Measurements from ENCODE around the gene MOK. TPM values are rescaled to one million over a fixed set of nuclear protein-coding genes. Genes with fewer than 3 reads are reported as not detected.

Gene MOK
- total RNA-seq, 4 donors from 2014 or later = 1.3 to 2.8 (median 2.3) TPM

- H3K9me3 ChIP-seq = no peaks in the 10 kb centered on the region
- no peaks in the 10 kb centered on the region for H3K27me3 ChIP-seq
- no peak for DNase-seq
- H3K4me3 ChIP-seq = no peak overlapping the region
- H3K4me1 ChIP-seq = peaks cover 26 to 32% of the 10 kb centered on the region in 2 donors
- H3K27ac ChIP-seq = peak overlapping the region; percentile 2 to 51 (median 26)
- no peaks in the 10 kb centered on the region for H3K36me3 ChIP-seq
- in situ Hi-C loops (cut with MboI; ENCODE audit: low sequenced_read_pairs in 4 of 4) = no loop called here
- ATAC-seq = peak in 1 of 2 donors; percentile 9
- intact Hi-C loops (cut with DNase I; ENCODE audit: low total_unique reads) = no loop called here
- TF ChIP-seq POLR2A (IDR thresholded peaks at IDR 0.05) = no peak
- TF ChIP-seq CTCF (IDR thresholded peaks at IDR 0.05 in 4 of 5, conservative IDR thresholded peaks at IDR 0.05 in 1 of 5) = no peak
Measured at GRCh38 chr14:102215576-102216250, 89.3 kb downstream of the MOK start.

- peaks cover 26 to 32% of the 10 kb centered on the region in 2 donors for H3K4me1 ChIP-seq
- H3K27me3 ChIP-seq = no peaks in the 10 kb centered on the region
- DNase-seq = peak; percentile 23 to 58
- in situ Hi-C loops (cut with MboI; ENCODE audit: low sequenced_read_pairs in 4 of 4) = no loop called here
- ATAC-seq = peak; percentile 90 to 95
- peak overlapping the region; percentile 2 to 51 (median 26) for H3K27ac ChIP-seq
- TF ChIP-seq CTCF (IDR thresholded peaks at IDR 0.05 in 4 of 5, conservative IDR thresholded peaks at IDR 0.05 in 1 of 5) (no peak), POLR2A (IDR thresholded peaks at IDR 0.05) (no peak)
- no peak overlapping the region for H3K4me3 ChIP-seq
- intact Hi-C loops (cut with DNase I; ENCODE audit: low total_unique reads) = no loop called here
- H3K36me3 ChIP-seq = no peaks in the 10 kb centered on the region
- H3K9me3 ChIP-seq = no peaks in the 10 kb centered on the region
Measured at GRCh38 chr14:102215071-102215470, 89.9 kb downstream of the MOK start.

GRCh38 chr14:102213984-102214658, 90.8 kb downstream of the MOK start:
- Histone ChIP-seq H3K36me3 (no peaks in the 10 kb centered on the region), H3K27ac (no peak overlapping the region), H3K9me3 (no peaks in the 10 kb centered on the region), H3K27me3 (no peaks in the 10 kb centered on the region), H3K4me1 (peaks cover 25 to 35% of the 10 kb centered on the region in 2 donors), H3K4me3 (no peak overlapping the region)
- ATAC-seq (no peak), DNase-seq (no peak)
- no peak for TF ChIP-seq POLR2A (IDR thresholded peaks at IDR 0.05)
- TF ChIP-seq CTCF (IDR thresholded peaks at IDR 0.05 in 4 of 5, conservative IDR thresholded peaks at IDR 0.05 in 1 of 5) = no peak
- in situ Hi-C loops (cut with MboI; ENCODE audit: low sequenced_read_pairs in 4 of 4) = no loop called here
- intact Hi-C loops (cut with DNase I; ENCODE audit: low total_unique reads) = no loop called here

GRCh38 chr14:102213470-102213869, 91.5 kb downstream of the MOK start:
- DNase-seq (no peak), ATAC-seq (no peak)
- Histone ChIP-seq H3K4me3 (no peak overlapping the region), H3K27me3 (no peaks in the 10 kb centered on the region), H3K36me3 (no peaks in the 10 kb centered on the region), H3K9me3 (no peaks in the 10 kb centered on the region), H3K27ac (no peak overlapping the region), H3K4me1 (peaks cover 19 to 28% of the 10 kb centered on the region in 2 donors)
- TF ChIP-seq CTCF (IDR thresholded peaks at IDR 0.05 in 4 of 5, conservative IDR thresholded peaks at IDR 0.05 in 1 of 5) (no peak), POLR2A (IDR thresholded peaks at IDR 0.05) (no peak)
- intact Hi-C loops (cut with DNase I; ENCODE audit: low total_unique reads) = no loop called here
- in situ Hi-C loops (cut with MboI; ENCODE audit: low sequenced_read_pairs in 4 of 4) = no loop called here
